Activated naive CD8-positive, alpha-beta T cell treated with anti-CD3 and anti-CD28 coated beads, Interleukin-2, amount 10 ng/mL, durations not matched to agents 7 days and 5 days (primary cell): ENCODE measurements around the gene EFEMP1. TPM values are rescaled to one million over a fixed set of nuclear protein-coding genes. Genes with fewer than 3 reads are reported as not detected.

ENCODE experiments used
- ATAC-seq: fragments of 150-1000 bp; cut with Tn5 transposase; one replicate; pipeline ENCODE4 v1.10.0; 2021; ENCODE audit warnings: low read depth, moderate library complexity
- POLR2A ChIA-PET: fragments of 350-600 bp; sonication (Branson Sonifier 250); formaldehyde crosslinking; loops from one replicate; lab custom pipeline; 2021; ENCODE audit warnings: antibody characterized with exemption; lab: Charles Lee
- DNase-seq: peaks from one replicate; pipeline ENCODE4 v3.0.0; 2021
- H3K27ac Mint-ChIP-seq: one replicate; pipeline ENCODE4 v1.8.0; 2022; ENCODE audit warnings: mild to moderate bottlenecking, mixed read lengths
- H3K27me3 Mint-ChIP-seq: one replicate; pipeline ENCODE4 v1.8.0; 2022; ENCODE audit warnings: mild to moderate bottlenecking, moderate library complexity, mixed read lengths
- H3K36me3 Mint-ChIP-seq: one replicate; pipeline ENCODE4 v1.8.0; 2021; ENCODE audit warnings: mild to moderate bottlenecking, mixed read lengths
- H3K4me1 Mint-ChIP-seq: one replicate; pipeline ENCODE4 v1.8.0; 2021; ENCODE audit warnings: mixed read lengths
- H3K4me3 Mint-ChIP-seq: one replicate; pipeline ENCODE4 v1.8.0; 2022; ENCODE audit warnings: mild to moderate bottlenecking, moderate library complexity, mixed read lengths
- H3K9me3 Mint-ChIP-seq: one replicate; pipeline ENCODE4 v1.8.0; 2021; ENCODE audit warnings: mixed read lengths
- total RNA-seq, 2 experiments: library from RNA; stranded (reverse); gene quantifications; one replicate each; pipeline ENCODE4 v1.2.3, GENCODE V29; 2021

EFEMP1 gene
- total RNA-seq, 2 experiments from 2014 or later = not detected

- ATAC-seq (no peak), DNase-seq (no peak)
- Mint-ChIP-seq H3K27me3 (no peaks in the 10 kb centered on the region), H3K36me3 (no peaks in the 10 kb centered on the region), H3K4me1 (no peaks in the 10 kb centered on the region), H3K27ac (no peak overlapping the region), H3K4me3 (no peak overlapping the region), H3K9me3 (no peaks in the 10 kb centered on the region)
- POLR2A ChIA-PET = no interaction called here
Observed at GRCh38 chr2:55862246-55862645, 61.3 kb downstream of the EFEMP1 start.

DNA sequence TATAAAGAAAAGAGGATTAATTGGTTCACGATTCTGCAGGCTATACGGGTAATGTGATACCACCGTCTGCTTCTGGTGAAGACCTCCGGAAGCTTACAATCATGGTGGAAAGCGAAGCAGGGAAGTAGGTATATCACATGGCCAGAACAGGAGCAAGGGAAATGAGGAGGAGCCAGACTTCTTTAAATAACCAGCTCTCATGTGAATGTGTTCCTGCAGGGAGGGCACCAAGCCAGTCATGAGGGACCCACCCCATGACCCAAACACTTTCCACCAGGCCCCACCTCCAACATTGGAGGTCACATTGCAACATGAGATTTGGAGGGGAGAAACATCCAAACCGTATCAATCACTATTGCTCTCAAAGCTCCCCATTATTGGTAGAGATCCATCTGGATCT, 61.8 kb downstream of the EFEMP1 start:
- H3K27ac Mint-ChIP-seq = no peak overlapping the region
- no peak overlapping the region for H3K4me3 Mint-ChIP-seq
- no peak for DNase-seq
- ATAC-seq = no peak
- no peaks in the 10 kb centered on the region for H3K4me1 Mint-ChIP-seq
- no peaks in the 10 kb centered on the region for H3K36me3 Mint-ChIP-seq
- POLR2A ChIA-PET = no interaction called here
- H3K9me3 Mint-ChIP-seq = no peaks in the 10 kb centered on the region
- no peaks in the 10 kb centered on the region for H3K27me3 Mint-ChIP-seq

DNA sequence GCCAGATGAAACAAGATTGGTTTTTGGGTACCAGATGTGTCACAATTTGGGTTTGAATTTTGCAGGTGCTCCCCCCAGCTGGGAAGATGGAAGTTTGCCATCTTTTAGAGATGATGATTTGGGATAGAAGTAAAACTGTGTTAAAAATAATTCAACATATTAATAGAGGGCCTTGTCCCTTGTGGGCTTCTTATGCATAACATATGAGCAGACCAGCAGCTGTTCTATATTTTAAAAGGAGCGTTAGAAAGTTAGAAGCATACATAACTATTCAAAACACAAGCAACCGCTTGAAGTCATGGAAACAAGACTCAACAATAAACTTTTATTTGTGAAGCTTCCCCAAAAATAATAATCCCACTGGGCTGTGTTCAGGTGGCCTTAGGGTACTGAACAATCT, 62.8 kb downstream of the EFEMP1 start:
- DNase-seq = no peak
- no peak for ATAC-seq
- Mint-ChIP-seq H3K27ac (no peak overlapping the region), H3K4me3 (no peak overlapping the region), H3K27me3 (no peaks in the 10 kb centered on the region), H3K36me3 (no peaks in the 10 kb centered on the region), H3K9me3 (no peaks in the 10 kb centered on the region), H3K4me1 (no peaks in the 10 kb centered on the region)
- POLR2A ChIA-PET = no interaction called here

DNA sequence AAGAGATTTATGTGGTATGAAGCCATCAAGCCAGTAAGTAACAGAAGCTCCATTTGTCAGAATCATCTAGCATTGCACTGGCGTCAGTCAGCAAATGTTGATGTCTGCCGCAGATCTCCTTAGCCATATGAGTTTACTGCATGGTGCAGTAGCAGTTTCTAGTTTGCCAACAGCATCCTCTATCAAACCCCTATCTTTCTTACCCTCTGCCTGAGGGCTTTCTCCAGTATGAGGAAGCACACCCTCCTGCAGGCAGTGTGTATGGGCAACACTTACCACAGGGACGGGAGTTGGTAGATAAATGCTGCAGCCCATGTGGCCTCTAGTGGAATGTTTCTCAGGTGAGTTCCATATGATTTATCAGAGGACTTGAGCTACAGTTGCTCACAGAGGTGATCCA, 63.7 kb downstream of the EFEMP1 start:
- Mint-ChIP-seq H3K9me3 (no peaks in the 10 kb centered on the region), H3K4me3 (no peak overlapping the region), H3K36me3 (no peaks in the 10 kb centered on the region), H3K4me1 (no peaks in the 10 kb centered on the region), H3K27ac (no peak overlapping the region), H3K27me3 (no peaks in the 10 kb centered on the region)
- POLR2A ChIA-PET = no interaction called here
- DNase-seq = no peak
- no peak for ATAC-seq

GRCh38 chr2:55857766-55858165, 65.8 kb downstream of the EFEMP1 start:
- POLR2A ChIA-PET = no interaction called here
- Mint-ChIP-seq H3K36me3 (no peaks in the 10 kb centered on the region), H3K4me3 (no peak overlapping the region), H3K27me3 (no peaks in the 10 kb centered on the region), H3K27ac (no peak overlapping the region), H3K4me1 (no peaks in the 10 kb centered on the region), H3K9me3 (no peaks in the 10 kb centered on the region)
- DNase-seq = no peak
- no peak for ATAC-seq

DNA sequence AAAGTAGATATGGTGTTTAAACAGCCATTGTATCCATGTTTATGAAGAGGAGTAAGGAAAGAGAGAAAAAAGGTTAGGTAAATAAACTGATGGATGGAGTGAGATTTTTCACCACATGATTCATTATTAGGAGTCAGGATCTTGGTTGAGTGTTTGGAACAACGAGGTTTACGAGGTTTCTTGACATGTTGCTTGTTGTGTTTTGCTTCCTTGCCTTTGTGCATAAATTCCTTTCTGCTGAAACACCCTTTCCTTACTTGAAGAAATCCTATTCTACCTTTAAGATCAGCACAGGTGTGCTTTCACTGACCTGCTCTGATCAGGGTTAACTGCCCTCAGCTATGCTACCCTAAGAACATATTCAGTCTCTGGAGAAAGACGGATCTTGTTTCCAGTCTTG, 66.6 kb downstream of the EFEMP1 start:
- ATAC-seq (no peak), DNase-seq (no peak)
- POLR2A ChIA-PET = no interaction called here
- Mint-ChIP-seq H3K4me1 (no peaks in the 10 kb centered on the region), H3K36me3 (no peaks in the 10 kb centered on the region), H3K9me3 (no peaks in the 10 kb centered on the region), H3K4me3 (no peak overlapping the region), H3K27me3 (no peaks in the 10 kb centered on the region), H3K27ac (no peak overlapping the region)

GRCh38 chr2:55848096-55848495, 75.5 kb downstream of the EFEMP1 start:
- POLR2A ChIA-PET = no interaction called here
- no peak overlapping the region for H3K4me3 Mint-ChIP-seq
- no peak for DNase-seq
- no peaks in the 10 kb centered on the region for H3K9me3 Mint-ChIP-seq
- ATAC-seq = no peak
- H3K36me3 Mint-ChIP-seq = no peaks in the 10 kb centered on the region
- no peak overlapping the region for H3K27ac Mint-ChIP-seq
- H3K27me3 Mint-ChIP-seq = peaks cover 4% of the 10 kb centered on the region
- no peaks in the 10 kb centered on the region for H3K4me1 Mint-ChIP-seq

DNA sequence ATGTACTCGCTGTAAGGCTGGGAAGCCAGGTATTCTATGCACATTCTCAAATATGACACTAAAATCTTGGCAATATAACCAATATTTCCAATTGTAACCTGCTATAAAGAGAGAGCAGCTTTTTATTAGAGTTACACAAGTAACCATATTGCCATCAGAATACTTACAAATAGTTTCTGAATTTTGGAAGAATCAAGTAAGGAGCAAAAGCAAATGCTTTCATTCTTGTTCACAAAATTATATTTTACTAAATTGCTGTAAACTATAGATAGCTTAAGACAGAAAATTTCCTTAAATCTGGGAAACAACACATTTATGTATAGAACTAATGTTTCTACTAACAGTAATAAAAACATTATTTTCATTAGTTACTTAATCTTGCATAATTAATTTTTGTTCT, 77.2 kb downstream of the EFEMP1 start:
- no peaks in the 10 kb centered on the region for H3K4me1 Mint-ChIP-seq
- no peak for ATAC-seq
- POLR2A ChIA-PET = no interaction called here
- H3K27me3 Mint-ChIP-seq = peaks cover 4% of the 10 kb centered on the region
- no peak for DNase-seq
- H3K9me3 Mint-ChIP-seq = no peaks in the 10 kb centered on the region
- no peaks in the 10 kb centered on the region for H3K36me3 Mint-ChIP-seq
- H3K27ac Mint-ChIP-seq = no peak overlapping the region
- no peak overlapping the region for H3K4me3 Mint-ChIP-seq

- no peaks in the 10 kb centered on the region for H3K36me3 Mint-ChIP-seq
- H3K4me3 Mint-ChIP-seq = no peak overlapping the region
- ATAC-seq (no peak), DNase-seq (no peak)
- H3K9me3 Mint-ChIP-seq = no peaks in the 10 kb centered on the region
- H3K4me1 Mint-ChIP-seq = no peaks in the 10 kb centered on the region
- peaks cover 4% of the 10 kb centered on the region for H3K27me3 Mint-ChIP-seq
- no peak overlapping the region for H3K27ac Mint-ChIP-seq
- POLR2A ChIA-PET = no interaction called here
Observed at GRCh38 chr2:55844986-55845385, 78.6 kb downstream of the EFEMP1 start.

DNA sequence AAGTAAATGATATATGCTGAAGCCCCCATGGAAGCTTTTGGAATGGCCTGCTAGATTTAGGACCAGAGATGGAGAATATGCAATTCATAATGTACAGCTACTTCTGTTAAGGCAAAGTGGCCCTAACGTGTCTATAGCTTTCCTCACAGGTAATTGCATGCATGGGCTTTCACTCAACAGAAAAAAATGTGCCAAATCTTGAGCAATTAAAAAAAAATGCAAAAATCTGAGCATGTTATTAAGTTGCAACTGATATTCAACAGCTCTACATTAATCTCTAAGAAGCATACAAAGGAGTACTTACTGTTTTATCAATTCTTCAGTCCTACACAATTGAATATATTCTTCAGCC, 79.6 kb downstream of the EFEMP1 start:
- POLR2A ChIA-PET = no interaction called here
- H3K36me3 Mint-ChIP-seq = no peaks in the 10 kb centered on the region
- H3K27ac Mint-ChIP-seq = no peak overlapping the region
- no peaks in the 10 kb centered on the region for H3K4me1 Mint-ChIP-seq
- no peaks in the 10 kb centered on the region for H3K9me3 Mint-ChIP-seq
- H3K4me3 Mint-ChIP-seq = no peak overlapping the region
- ATAC-seq = no peak
- H3K27me3 Mint-ChIP-seq = peaks cover 4% of the 10 kb centered on the region
- DNase-seq = no peak

GRCh38 chr2:55843096-55843993, 80.2 kb downstream of the EFEMP1 start:
- POLR2A ChIA-PET = no interaction called here
- no peak overlapping the region for H3K4me3 Mint-ChIP-seq
- H3K27me3 Mint-ChIP-seq = peaks cover 4% of the 10 kb centered on the region

DNA sequence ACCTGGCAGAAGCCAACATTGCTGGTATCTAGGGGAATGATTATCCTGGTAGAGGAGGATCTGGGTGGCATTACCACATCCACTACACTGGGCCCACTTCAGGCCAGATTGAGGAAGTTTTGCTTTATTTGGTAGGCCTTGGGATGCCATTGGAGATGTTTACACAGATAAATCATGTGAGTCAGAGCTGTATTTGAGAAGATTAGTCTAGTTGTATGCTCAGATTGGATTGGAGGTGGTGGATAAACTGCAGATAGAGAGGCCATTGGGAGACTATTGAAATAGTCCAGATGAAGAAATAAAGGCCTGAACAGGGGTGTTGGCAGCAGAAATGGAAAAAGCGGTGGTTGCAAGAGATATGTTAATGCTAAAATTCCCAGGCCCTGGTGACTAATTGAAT, 81.5 kb downstream of the EFEMP1 start:
- DNase-seq (no peak), ATAC-seq (no peak)
- Mint-ChIP-seq H3K4me1 (no peaks in the 10 kb centered on the region), H3K27ac (no peak overlapping the region), H3K36me3 (no peaks in the 10 kb centered on the region), H3K27me3 (no peaks in the 10 kb centered on the region), H3K9me3 (no peaks in the 10 kb centered on the region), H3K4me3 (no peak overlapping the region)
- POLR2A ChIA-PET = no interaction called here

More at GRCh38 chr2:55843096-55843993, 80.2 kb downstream of the EFEMP1 start:
- no peak for ATAC-seq
- Mint-ChIP-seq H3K27ac (no peak overlapping the region), H3K4me1 (no peaks in the 10 kb centered on the region), H3K36me3 (no peaks in the 10 kb centered on the region), H3K9me3 (no peaks in the 10 kb centered on the region)
- DNase-seq = no peak

DNA sequence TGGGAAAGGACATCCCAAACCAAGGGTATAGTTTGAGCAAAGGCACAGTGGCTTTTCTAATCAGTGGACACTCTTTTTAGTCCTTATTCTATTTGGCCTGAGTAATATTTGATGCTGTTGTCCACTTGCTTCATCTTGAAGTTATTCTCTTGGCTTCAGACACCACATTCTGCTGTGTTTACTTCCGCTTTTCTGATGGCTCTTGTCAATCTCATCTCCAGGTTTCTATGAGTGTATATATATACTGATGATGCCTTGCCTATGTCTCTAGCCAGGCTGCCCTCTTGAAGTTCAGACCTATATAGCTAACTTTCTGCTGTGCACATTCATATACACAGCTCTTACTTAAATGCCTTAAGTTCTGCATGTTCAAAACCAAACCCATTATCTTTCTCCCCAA, 83.1 kb downstream of the EFEMP1 start:
- Mint-ChIP-seq H3K9me3 (no peaks in the 10 kb centered on the region), H3K27me3 (no peaks in the 10 kb centered on the region), H3K4me3 (no peak overlapping the region), H3K36me3 (no peaks in the 10 kb centered on the region), H3K4me1 (no peaks in the 10 kb centered on the region), H3K27ac (no peak overlapping the region)
- DNase-seq (no peak), ATAC-seq (no peak)
- POLR2A ChIA-PET = no interaction called here

DNA sequence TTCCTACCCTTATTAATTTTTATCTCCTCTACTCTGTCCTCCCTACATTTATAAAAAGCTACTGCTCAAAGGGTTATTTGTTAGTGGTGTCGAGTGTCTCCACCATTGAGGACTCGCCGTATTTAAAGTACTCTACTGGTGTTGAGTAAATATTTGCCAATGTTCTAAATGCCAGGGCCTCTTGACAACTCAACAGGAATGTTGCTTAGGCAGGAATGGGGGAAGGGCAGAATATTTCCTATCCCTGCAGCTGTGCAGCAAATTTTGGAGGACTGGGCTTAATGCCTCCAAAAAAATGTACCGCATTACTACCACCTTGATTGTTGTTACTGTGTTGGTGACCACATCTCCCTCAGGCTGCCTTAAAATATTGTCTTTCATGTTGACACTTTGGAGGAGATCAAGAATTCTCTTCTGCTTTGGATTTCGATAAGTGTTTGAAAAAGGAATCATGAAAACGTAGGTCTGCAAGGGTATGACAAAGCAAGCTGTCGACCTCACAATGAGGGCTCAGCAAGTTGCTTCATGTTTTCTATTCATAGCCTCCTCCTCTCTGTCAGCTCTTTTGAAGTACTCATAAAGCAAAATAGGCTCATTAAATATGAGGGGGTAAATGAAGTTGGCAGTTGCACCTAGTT, 84.3 kb downstream of the EFEMP1 start:
- DNase-seq = no peak
- Mint-ChIP-seq H3K9me3 (no peaks in the 10 kb centered on the region), H3K4me3 (no peak overlapping the region), H3K36me3 (no peaks in the 10 kb centered on the region), H3K27me3 (no peaks in the 10 kb centered on the region), H3K27ac (no peak overlapping the region), H3K4me1 (no peaks in the 10 kb centered on the region)
- ATAC-seq = no peak
- POLR2A ChIA-PET = no interaction called here
